Large intestine (tissue), 3 donors: ENCODE measurements around the gene DGKG. TPM values are rescaled to one million over a fixed set of nuclear protein-coding genes. Genes with fewer than 3 reads are reported as not detected.

ENCODE experiments used
- DNase-seq, 2 donors: peaks; one replicate each; pipeline versions ENCODE4 v3.0.0 to v3.0.0-alpha.2; 2013
- H3K27ac ChIP-seq: one replicate; pipeline ENCODE4 v1.5.1; 2013; ENCODE audit warnings: low read length
- H3K27me3 ChIP-seq: 2 replicates; pipeline ENCODE4 v1.6.1; 2013; ENCODE audit warnings: low read length; ENCODE audit not compliant: control insufficient read depth, insufficient read depth
- H3K36me3 ChIP-seq: 2 replicates; pipeline ENCODE4 v1.6.1; 2013; ENCODE audit warnings: low read length; ENCODE audit not compliant: control insufficient read depth, insufficient read depth
- H3K4me1 ChIP-seq: one replicate; pipeline ENCODE4 v1.6.1; 2013; ENCODE audit warnings: low read length; ENCODE audit not compliant: control insufficient read depth, insufficient read depth
- H3K4me3 ChIP-seq: one replicate; pipeline ENCODE4 v1.5.1; 2013; ENCODE audit warnings: low read length
- H3K9me3 ChIP-seq: one replicate; pipeline ENCODE4 v1.6.1; 2013; ENCODE audit warnings: mild to moderate bottlenecking, low read depth, low read length, moderate library complexity; ENCODE audit not compliant: control insufficient read depth
- WGBS: methylation state at CpG from one replicate; pipeline ENCODE4 v1.1.5; 2013; ENCODE audit warnings: low lambda C conversion rate; ENCODE audit not compliant: insufficient coverage; 5-methylcytosine and 5-hydroxymethylcytosine counted together
- polyA plus RNA-seq: library from polyadenylated mRNA; unstranded; fragments of 120-200 nt; gene quantifications from one replicate; pipeline ENCODE4 v1.2.1, GENCODE V29; 2013

Gene DGKG
- polyA plus RNA-seq, 1 donor = 4.8 TPM

DNA sequence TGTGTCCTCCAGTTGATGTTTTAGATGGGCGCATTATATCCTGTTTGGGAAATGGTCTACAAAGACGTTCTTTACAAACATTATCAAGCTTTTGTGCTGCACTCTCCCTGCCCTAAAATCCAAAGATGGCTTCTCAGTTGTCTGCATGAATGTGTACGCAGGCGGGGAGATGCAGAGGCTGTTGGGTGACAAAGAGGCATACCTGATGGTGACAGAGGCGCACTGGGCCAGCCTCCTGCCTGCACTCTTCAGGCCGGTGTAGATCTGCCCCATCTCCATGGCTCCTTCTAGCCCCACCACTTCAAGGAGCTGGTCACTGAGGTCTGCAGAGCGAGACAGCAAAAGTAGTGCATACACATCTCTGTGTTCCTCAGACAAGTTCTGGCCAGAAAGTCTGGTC, 197.3 kb downstream of the DGKG start:
- Histone ChIP-seq H3K9me3 (no peaks in the 10 kb centered on the region), H3K36me3 (no peaks in the 10 kb centered on the region), H3K4me1 (no peaks in the 10 kb centered on the region), H3K4me3 (no peak overlapping the region), H3K27ac (no peak overlapping the region), H3K27me3 (no peaks in the 10 kb centered on the region)
- no CpG with 5 or more reads among the region's 7 CpGs for WGBS
- no peak for DNase-seq

GRCh38 chr3:186162221-186162620, 199.8 kb downstream of the DGKG start:
- DNase-seq = no peak
- Histone ChIP-seq H3K4me1 (no peaks in the 10 kb centered on the region), H3K27me3 (no peaks in the 10 kb centered on the region), H3K27ac (no peak overlapping the region), H3K36me3 (no peaks in the 10 kb centered on the region), H3K4me3 (no peak overlapping the region), H3K9me3 (no peaks in the 10 kb centered on the region)
- WGBS = no CpG with 5 or more reads among the region's 6 CpGs

DNA sequence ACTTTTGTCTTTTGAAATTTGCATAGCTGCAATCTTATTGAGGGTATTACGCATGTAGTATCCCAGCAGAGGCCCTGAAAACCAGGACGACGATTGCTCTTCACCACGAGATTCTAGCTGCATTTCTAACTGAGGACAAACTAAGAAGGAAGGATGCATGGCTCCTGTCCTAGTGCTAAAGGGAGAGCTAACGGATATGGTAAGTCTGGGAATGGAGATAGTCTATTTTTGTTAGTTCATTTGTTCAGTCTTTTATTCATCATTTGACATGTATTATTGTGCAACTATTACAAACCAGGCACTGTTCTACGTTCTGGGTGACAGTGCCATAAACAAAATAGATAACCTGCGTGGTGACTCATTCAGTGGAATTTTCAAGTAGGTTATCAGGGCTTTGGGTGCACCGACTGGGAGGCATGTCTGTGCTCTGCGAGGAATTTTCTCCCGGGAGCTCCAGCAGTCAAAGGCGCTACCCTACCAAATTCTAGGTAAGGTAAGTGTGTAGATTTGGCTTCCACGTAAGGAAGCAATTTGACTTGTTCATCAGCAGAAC, 201.3 kb downstream of the DGKG start:
- H3K9me3 ChIP-seq = no peaks in the 10 kb centered on the region
- H3K27ac ChIP-seq = no peak overlapping the region
- H3K27me3 ChIP-seq = no peaks in the 10 kb centered on the region
- H3K36me3 ChIP-seq = no peaks in the 10 kb centered on the region
- DNase-seq = no peak
- 100% methylated on average over 1 of the region's 12 CpGs for WGBS
- no peaks in the 10 kb centered on the region for H3K4me1 ChIP-seq
- H3K4me3 ChIP-seq = no peak overlapping the region

DNA sequence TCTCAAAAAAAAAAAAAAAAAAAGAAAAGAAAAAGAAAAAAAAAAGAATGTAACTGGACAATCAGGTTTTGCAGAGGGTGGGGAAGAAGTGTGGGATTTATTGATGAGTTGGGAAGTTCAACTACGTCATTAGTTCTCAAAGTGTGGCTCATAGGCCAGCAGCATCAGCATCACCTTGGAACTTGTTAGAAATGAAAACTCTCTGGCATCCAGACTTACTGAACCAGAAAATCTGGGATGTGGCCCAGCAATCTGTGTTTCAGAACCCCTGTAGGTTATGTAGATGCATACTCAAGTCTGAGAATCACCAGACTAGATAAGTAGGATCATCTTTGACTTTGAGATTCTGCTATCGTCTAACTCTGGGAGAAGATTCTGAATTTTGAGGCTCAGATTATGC, 207.4 kb downstream of the DGKG start:
- Histone ChIP-seq H3K27me3 (no peaks in the 10 kb centered on the region), H3K9me3 (no peaks in the 10 kb centered on the region), H3K36me3 (no peaks in the 10 kb centered on the region), H3K4me1 (no peaks in the 10 kb centered on the region), H3K27ac (no peak overlapping the region), H3K4me3 (no peak overlapping the region)
- no peak for DNase-seq
- WGBS = 63% methylated on average over 1 of the region's 2 CpGs

GRCh38 chr3:186152889-186153292, 209.1 kb downstream of the DGKG start:
- no peak for DNase-seq
- Histone ChIP-seq H3K4me3 (no peak overlapping the region), H3K36me3 (no peaks in the 10 kb centered on the region), H3K27ac (no peak overlapping the region), H3K9me3 (no peaks in the 10 kb centered on the region), H3K4me1 (no peaks in the 10 kb centered on the region), H3K27me3 (no peaks in the 10 kb centered on the region)
- no CpG with 5 or more reads among the region's 9 CpGs for WGBS

DNA sequence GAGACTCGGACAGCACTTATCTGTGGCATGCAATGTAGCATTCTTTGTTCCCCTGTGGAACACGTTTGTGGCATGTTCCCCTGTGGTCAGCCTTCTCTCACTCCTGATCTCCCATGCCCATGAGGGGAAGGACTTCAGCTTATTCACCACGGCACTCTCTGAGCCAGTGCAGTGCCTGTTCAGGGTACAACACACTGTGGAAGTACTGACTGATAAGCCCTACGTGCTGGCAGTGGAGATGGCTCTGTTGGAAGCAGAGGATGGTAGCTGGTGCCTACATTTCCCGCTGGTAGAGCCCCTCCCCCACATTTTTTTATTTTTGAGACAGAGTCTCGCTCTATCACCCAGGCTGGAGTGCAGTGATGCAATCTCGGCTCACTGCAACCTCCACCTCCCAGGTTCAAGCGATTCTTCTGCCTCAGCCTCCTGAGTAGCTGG, 209.7 kb downstream of the DGKG start:
- no peak overlapping the region for H3K27ac ChIP-seq
- no CpG with 5 or more reads among the region's 8 CpGs for WGBS
- H3K4me3 ChIP-seq = no peak overlapping the region
- no peaks in the 10 kb centered on the region for H3K4me1 ChIP-seq
- no peaks in the 10 kb centered on the region for H3K9me3 ChIP-seq
- DNase-seq = no peak
- H3K36me3 ChIP-seq = no peaks in the 10 kb centered on the region
- no peaks in the 10 kb centered on the region for H3K27me3 ChIP-seq

DNA sequence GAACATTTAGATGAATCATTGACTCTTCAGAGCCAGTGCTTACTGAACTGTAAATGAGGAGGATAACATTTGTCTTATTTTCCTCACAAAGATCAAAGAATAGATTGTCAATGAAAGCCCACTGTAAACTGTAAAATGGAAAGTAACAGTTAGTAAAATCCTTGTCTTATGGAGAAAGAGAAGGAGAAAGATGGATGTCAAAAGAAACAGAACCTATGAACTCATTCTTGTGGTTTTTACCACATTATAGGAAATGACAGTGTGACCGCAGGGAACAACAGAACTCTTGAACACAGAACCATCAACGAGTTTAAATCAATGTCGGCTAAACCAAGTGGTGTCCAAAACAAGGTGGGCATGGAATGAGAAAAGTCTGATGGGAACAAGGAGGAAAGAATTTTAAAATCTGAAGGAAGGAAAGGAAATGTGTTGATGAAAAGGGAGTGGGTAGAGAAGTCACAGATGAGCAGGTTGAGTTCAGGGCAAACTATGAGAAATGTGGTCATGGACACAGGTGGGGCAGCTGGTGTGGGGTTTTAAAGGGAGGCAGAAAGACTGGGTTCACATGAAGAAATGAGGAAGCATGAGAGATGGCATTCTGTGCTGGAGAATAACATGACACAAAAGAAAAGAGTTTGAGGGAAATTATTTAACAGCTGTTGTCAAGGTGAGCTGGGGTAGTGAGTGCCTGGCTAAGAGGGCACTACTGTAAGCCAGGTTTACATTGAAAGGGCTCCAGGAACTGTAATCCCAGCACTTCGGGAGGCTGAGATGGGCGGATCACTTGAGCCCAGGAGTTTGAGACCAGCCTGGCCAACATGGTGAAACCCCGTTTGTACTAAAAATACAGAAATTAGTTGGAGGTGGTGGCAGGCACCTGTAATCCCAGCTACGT, 210.7 kb downstream of the DGKG start:
- no peaks in the 10 kb centered on the region for H3K36me3 ChIP-seq
- H3K9me3 ChIP-seq = no peaks in the 10 kb centered on the region
- no CpG with 5 or more reads among the region's 7 CpGs for WGBS
- no peak overlapping the region for H3K4me3 ChIP-seq
- no peaks in the 10 kb centered on the region for H3K27me3 ChIP-seq
- no peaks in the 10 kb centered on the region for H3K4me1 ChIP-seq
- no peak for DNase-seq
- no peak overlapping the region for H3K27ac ChIP-seq

DNA sequence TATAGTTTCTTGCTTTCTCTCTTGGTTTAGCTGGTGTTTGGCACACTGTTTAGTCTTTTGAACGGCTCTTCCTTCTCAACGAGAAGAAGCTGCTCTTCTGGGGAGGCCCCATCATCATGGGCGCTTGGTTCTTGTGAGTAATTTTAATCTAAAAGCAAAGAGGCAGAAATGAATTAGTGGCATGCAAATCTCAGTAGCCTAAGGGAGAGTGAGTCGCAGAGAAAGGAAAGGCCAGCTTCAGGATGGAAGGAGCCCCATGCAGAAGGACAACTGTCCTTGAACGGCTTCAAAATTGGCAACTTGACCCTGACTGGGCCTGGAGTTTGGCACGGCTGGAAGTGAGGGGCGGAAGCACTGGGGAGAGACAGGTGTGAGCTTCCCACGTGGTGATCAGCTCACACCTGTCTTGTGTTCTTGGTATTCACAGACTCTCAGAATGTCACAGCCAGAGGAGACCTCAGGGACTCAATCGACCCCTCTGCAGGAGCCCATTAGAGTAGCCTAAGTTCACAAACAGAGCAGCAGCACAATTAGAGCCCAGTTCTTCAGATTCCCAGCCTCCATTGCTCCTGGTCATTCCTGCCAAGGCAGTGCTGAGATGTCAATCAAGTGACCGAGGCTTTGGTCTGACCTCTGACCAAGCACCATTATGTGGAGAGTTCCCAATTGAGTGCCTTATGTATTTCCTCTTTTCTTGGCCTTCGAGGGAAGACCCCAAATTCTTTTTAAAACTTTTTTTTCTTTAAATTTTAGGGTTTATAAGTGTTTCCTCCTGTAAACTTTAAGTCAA, 211.8 kb downstream of the DGKG start:
- no peaks in the 10 kb centered on the region for H3K36me3 ChIP-seq
- H3K27ac ChIP-seq = no peak overlapping the region
- DNase-seq = no peak
- no peaks in the 10 kb centered on the region for H3K4me1 ChIP-seq
- H3K27me3 ChIP-seq = no peaks in the 10 kb centered on the region
- H3K4me3 ChIP-seq = no peak overlapping the region
- no peaks in the 10 kb centered on the region for H3K9me3 ChIP-seq
- 100% methylated on average over 2 of the region's 11 CpGs for WGBS

GRCh38 chr3:186149319-186149960, 212.6 kb downstream of the DGKG start:
- no peaks in the 10 kb centered on the region for H3K4me1 ChIP-seq
- no peaks in the 10 kb centered on the region for H3K9me3 ChIP-seq
- no peaks in the 10 kb centered on the region for H3K36me3 ChIP-seq
- no peak for DNase-seq
- no peak overlapping the region for H3K27ac ChIP-seq
- no peaks in the 10 kb centered on the region for H3K27me3 ChIP-seq
- WGBS = no CpG with 5 or more reads among the region's 15 CpGs
- no peak overlapping the region for H3K4me3 ChIP-seq

DNA sequence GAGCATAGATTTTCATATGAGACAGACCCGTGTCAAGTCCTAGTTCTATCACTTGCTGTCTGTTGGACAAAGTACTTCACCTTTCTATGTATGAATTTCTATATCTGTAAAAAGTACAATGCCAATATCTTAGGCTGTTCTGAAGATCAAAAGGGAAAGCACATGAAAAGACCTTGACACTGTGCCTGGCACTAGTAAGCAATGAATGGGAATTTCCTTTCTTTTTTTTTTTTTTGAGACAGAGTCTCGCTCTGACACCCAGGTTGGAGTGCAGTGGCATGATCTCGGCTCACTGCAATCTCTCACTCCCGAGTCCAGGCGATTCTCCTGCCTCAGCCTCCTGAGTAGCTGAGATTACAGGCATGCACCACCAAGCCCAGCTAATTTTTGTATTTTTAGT, 217.8 kb downstream of the DGKG start:
- Histone ChIP-seq H3K4me1 (no peaks in the 10 kb centered on the region), H3K27ac (no peak overlapping the region), H3K9me3 (no peaks in the 10 kb centered on the region), H3K36me3 (no peaks in the 10 kb centered on the region), H3K27me3 (peaks cover 3% of the 10 kb centered on the region), H3K4me3 (no peak overlapping the region)
- DNase-seq = no peak
- WGBS = no CpG with 5 or more reads among the region's 5 CpGs
